Stimulated activated effector memory CD8-positive, alpha-beta T cell treated with anti-CD3 and anti-CD28 coated beads, Interleukin-12 subunit alpha, Interleukin-12 subunit beta, amount 100 ng/mL, for 72 hours (primary cell): ENCODE measurements around the gene ADGRV1.
A peak's percentile ranks its signal among the peaks of the same experiment; 100 is the strongest.
"Not testable (repeated sequence)": the region's sequence is repeated elsewhere in the genome, so short reads cannot be mapped to it uniquely, and the experiment has no call there.

Experiments
- ATAC-seq: fragments of 150-1000 bp; cut with Tn5 transposase; 2 replicates; pipeline ENCODE4 v1.10.0; 2021
- DNase-seq, 2 donors: peaks; one replicate each; pipeline ENCODE4 v3.0.0; 2021 to 2022; ENCODE audit warnings: low spot score in 2 of 2
- H3K27ac Mint-ChIP-seq: one replicate; pipeline ENCODE4 v1.8.0; 2022; ENCODE audit warnings: mild to moderate bottlenecking, mixed read lengths
- H3K36me3 Mint-ChIP-seq: one replicate; pipeline ENCODE4 v1.8.0; 2022; ENCODE audit warnings: mild to moderate bottlenecking, mixed read lengths
- H3K4me1 Mint-ChIP-seq: one replicate; pipeline ENCODE4 v1.8.0; 2022; ENCODE audit warnings: mixed read lengths
- H3K4me3 Mint-ChIP-seq: one replicate; pipeline ENCODE4 v1.8.0; 2022; ENCODE audit warnings: mild to moderate bottlenecking, mixed read lengths
- H3K9me3 Mint-ChIP-seq: one replicate; pipeline ENCODE4 v1.8.0; 2022; ENCODE audit warnings: mixed read lengths

The ADGRV1 gene

GRCh38 chr5:90687458-90687857, 128.9 kb downstream of the ADGRV1 start:
- not testable (repeated sequence) for H3K4me3 Mint-ChIP-seq, H3K4me1 Mint-ChIP-seq, ATAC-seq, H3K27ac Mint-ChIP-seq, H3K36me3 Mint-ChIP-seq, DNase-seq, H3K9me3 Mint-ChIP-seq

- no peak for ATAC-seq
- H3K9me3 Mint-ChIP-seq, result no peaks in the 10 kb centered on the region
These were observed 130.5 kb downstream of the ADGRV1 start for GRCh38 chr5:90689064-90689463.

GRCh38 chr5:90690307-90690706, 131.7 kb downstream of the ADGRV1 start:
- Mint-ChIP-seq H3K36me3 (no peaks in the 10 kb centered on the region), H3K9me3 (no peaks in the 10 kb centered on the region), H3K4me3 (no peak overlapping the region), H3K4me1 (no peaks in the 10 kb centered on the region), H3K27ac (no peak overlapping the region)
- ATAC-seq (no peak), DNase-seq (no peak)

More at GRCh38 chr5:90689064-90689463, 130.5 kb downstream of the ADGRV1 start:
- H3K27ac Mint-ChIP-seq, result no peak overlapping the region
- no peak overlapping the region for H3K4me3 Mint-ChIP-seq
- H3K4me1 Mint-ChIP-seq, result no peaks in the 10 kb centered on the region
- no peaks in the 10 kb centered on the region for H3K36me3 Mint-ChIP-seq
- DNase-seq, result no peak

- H3K4me1 Mint-ChIP-seq, result no peaks in the 10 kb centered on the region
- no peak for ATAC-seq
- H3K36me3 Mint-ChIP-seq, result no peaks in the 10 kb centered on the region
- no peaks in the 10 kb centered on the region for H3K9me3 Mint-ChIP-seq
- DNase-seq, result no peak
- no peak overlapping the region for H3K4me3 Mint-ChIP-seq
- H3K27ac Mint-ChIP-seq, result no peak overlapping the region
These were observed 132.9 kb downstream of the ADGRV1 start for GRCh38 chr5:90691533-90691932.

GRCh38 chr5:90696153-90696552, 137.6 kb downstream of the ADGRV1 start:
- Mint-ChIP-seq H3K27ac (no peak overlapping the region), H3K4me1 (no peaks in the 10 kb centered on the region), H3K36me3 (no peaks in the 10 kb centered on the region), H3K4me3 (no peak overlapping the region), H3K9me3 (no peaks in the 10 kb centered on the region)
- ATAC-seq, result no peak
- DNase-seq, result no peak

- no peaks in the 10 kb centered on the region for H3K4me1 Mint-ChIP-seq
- H3K36me3 Mint-ChIP-seq, result no peaks in the 10 kb centered on the region
- H3K9me3 Mint-ChIP-seq, result no peaks in the 10 kb centered on the region
- ATAC-seq (no peak), DNase-seq (no peak)
- no peak overlapping the region for H3K4me3 Mint-ChIP-seq
- H3K27ac Mint-ChIP-seq, result no peak overlapping the region
These were observed 141.7 kb downstream of the ADGRV1 start for GRCh38 chr5:90700299-90700698.

- DNase-seq (no peak), ATAC-seq (no peak)
- Mint-ChIP-seq H3K36me3 (no peaks in the 10 kb centered on the region), H3K9me3 (no peaks in the 10 kb centered on the region), H3K27ac (no peak overlapping the region), H3K4me3 (no peak overlapping the region), H3K4me1 (no peaks in the 10 kb centered on the region)
These were observed 145.3 kb downstream of the ADGRV1 start for GRCh38 chr5:90703932-90704331.

GRCh38 chr5:90707698-90708097, 149.1 kb downstream of the ADGRV1 start:
- ATAC-seq, result no peak
- Mint-ChIP-seq H3K27ac (no peak overlapping the region), H3K9me3 (no peaks in the 10 kb centered on the region)

GRCh38 chr5:90709323-90710155, 150.9 kb downstream of the ADGRV1 start:
- DNase-seq, result no peak
- H3K4me3 Mint-ChIP-seq, result no peak overlapping the region

More at GRCh38 chr5:90707698-90708097, 149.1 kb downstream of the ADGRV1 start:
- no peaks in the 10 kb centered on the region for H3K36me3 Mint-ChIP-seq
- no peaks in the 10 kb centered on the region for H3K4me1 Mint-ChIP-seq
- no peak for DNase-seq
- no peak overlapping the region for H3K4me3 Mint-ChIP-seq

GRCh38 chr5:90718387-90718786, 159.8 kb downstream of the ADGRV1 start:
- no peaks in the 10 kb centered on the region for H3K36me3 Mint-ChIP-seq
- H3K4me1 Mint-ChIP-seq, result no peaks in the 10 kb centered on the region
- ATAC-seq, result no peak
- no peak for DNase-seq
- no peak overlapping the region for H3K27ac Mint-ChIP-seq
- H3K4me3 Mint-ChIP-seq, result no peak overlapping the region
- H3K9me3 Mint-ChIP-seq, result peaks cover 3% of the 10 kb centered on the region

More at GRCh38 chr5:90709323-90710155, 150.9 kb downstream of the ADGRV1 start:
- H3K36me3 Mint-ChIP-seq, result no peaks in the 10 kb centered on the region
- H3K27ac Mint-ChIP-seq, result no peak overlapping the region
- peak; percentile 43 for ATAC-seq
- H3K4me1 Mint-ChIP-seq, result no peaks in the 10 kb centered on the region
- no peaks in the 10 kb centered on the region for H3K9me3 Mint-ChIP-seq

GRCh38 chr5:90739567-90739966, 181.0 kb downstream of the ADGRV1 start:
- Mint-ChIP-seq H3K4me1 (no peaks in the 10 kb centered on the region), H3K4me3 (no peak overlapping the region), H3K27ac (no peak overlapping the region), H3K9me3 (peaks cover 16% of the 10 kb centered on the region), H3K36me3 (no peaks in the 10 kb centered on the region)
- DNase-seq (no peak), ATAC-seq (no peak)

GRCh38 chr5:90740244-90740799, 181.7 kb downstream of the ADGRV1 start:
- Mint-ChIP-seq H3K9me3 (peaks cover 16% of the 10 kb centered on the region), H3K4me1 (no peaks in the 10 kb centered on the region), H3K27ac (no peak overlapping the region), H3K4me3 (no peak overlapping the region), H3K36me3 (no peaks in the 10 kb centered on the region)
- DNase-seq (no peak), ATAC-seq (no peak)

- DNase-seq (no peak), ATAC-seq (no peak)
- Mint-ChIP-seq H3K9me3 (peaks cover 16% of the 10 kb centered on the region), H3K27ac (no peak overlapping the region), H3K36me3 (no peaks in the 10 kb centered on the region), H3K4me1 (no peaks in the 10 kb centered on the region), H3K4me3 (no peak overlapping the region)
These were observed 182.5 kb downstream of the ADGRV1 start for GRCh38 chr5:90741022-90741564.

GRCh38 chr5:90746119-90746518, 187.5 kb downstream of the ADGRV1 start:
- H3K4me1 Mint-ChIP-seq, result no peaks in the 10 kb centered on the region
- no peak overlapping the region for H3K4me3 Mint-ChIP-seq
- DNase-seq, result no peak
- peaks cover 1% of the 10 kb centered on the region for H3K9me3 Mint-ChIP-seq
- no peak for ATAC-seq
- no peaks in the 10 kb centered on the region for H3K36me3 Mint-ChIP-seq
- no peak overlapping the region for H3K27ac Mint-ChIP-seq

- ATAC-seq (peak; percentile 56), DNase-seq (no peak)
- Mint-ChIP-seq H3K36me3 (no peaks in the 10 kb centered on the region), H3K4me3 (no peak overlapping the region), H3K4me1 (no peaks in the 10 kb centered on the region), H3K9me3 (no peaks in the 10 kb centered on the region), H3K27ac (no peak overlapping the region)
These were observed 188.6 kb downstream of the ADGRV1 start for GRCh38 chr5:90747175-90747574.

GRCh38 chr5:90747693-90748092, 189.1 kb downstream of the ADGRV1 start:
- DNase-seq (no peak), ATAC-seq (no peak)
- no peaks in the 10 kb centered on the region for H3K4me1 Mint-ChIP-seq
- H3K36me3 Mint-ChIP-seq, result no peaks in the 10 kb centered on the region
- no peaks in the 10 kb centered on the region for H3K9me3 Mint-ChIP-seq
- H3K4me3 Mint-ChIP-seq, result no peak overlapping the region
- no peak overlapping the region for H3K27ac Mint-ChIP-seq
